HCT116 (cell line): Measurements from ENCODE around the gene PAX2. TPM values are rescaled to one million over a fixed set of nuclear protein-coding genes. Genes with fewer than 3 reads are reported as not detected.

Experiments
- ATAC-seq: fragments of 200-7000 bp; cut with Tn5 transposase; 2 replicates; pipeline ENCODE4 v1.9.1; 2020; ENCODE audit warnings: mild to moderate bottlenecking, moderate library complexity
- BruUV-seq: library from RNA; stranded (reverse); fragments of 400-500 nt; replicated peaks from 2 replicates; lab custom pipeline; 2021; lab: Mats Ljungman, UMichigan
- CTCF ChIA-PET: fragments of 300-600 bp; sonication (Branson Sonifier 250); formaldehyde crosslinking; loops from one replicate; lab custom pipeline; 2021; ENCODE audit warnings: antibody characterized with exemption; lab: Charles Lee
- POLR2A ChIA-PET: fragments of 300-600, 350-600 bp; sonication (Branson Sonifier 250); formaldehyde crosslinking; loops from one replicate; lab custom pipeline; 2021; ENCODE audit warnings: antibody characterized with exemption; lab: Charles Lee
- RAD21 ChIA-PET, 2 experiments: fragments of 300-600 bp; sonication (Branson Sonifier 250); formaldehyde crosslinking; loops; one replicate each; lab custom pipeline; 2023; ENCODE audit warnings: low total read pairs in 2 of 2; ENCODE audit not compliant: uncharacterized antibody in 2 of 2, unreplicated experiment in 2 of 2, low non-redundant PET in 1 of 2; lab: Charles Lee
- DNase-seq: peaks from one replicate; pipeline ENCODE4 v3.0.0-alpha.2; 2010; ENCODE audit warnings: low read depth, low spot score
- H2AFZ ChIP-seq: fragments of 200-600 bp; shearing (Covaris generic), sonication (generic); 2 replicates; pipeline ENCODE4 v1.6.1; 2017; ENCODE audit warnings: low read depth, mixed run types, mixed read lengths, antibody characterized with exemption, low read length; ENCODE audit not compliant: poor library complexity, severe bottlenecking
- H3K27ac ChIP-seq: 2 replicates; pipeline ENCODE4 v1.5.1; 2012; ENCODE audit warnings: low read depth, low read length
- H3K27me3 ChIP-seq: fragments of 200-600 bp; sonication (generic); 2 replicates; pipeline ENCODE4 v1.6.1; 2016; ENCODE audit warnings: mixed run types, low read length, mixed read lengths; ENCODE audit not compliant: insufficient read depth
- H3K36me3 ChIP-seq, 2 experiments: fragments of 200-500 bp in 1 of 2; fragments of 200-600 bp in 1 of 2; sonication (Bioruptor generic) in 1 of 2; sonication (generic) in 1 of 2; 2 replicates each; pipeline versions ENCODE4 v1.5.1 to v1.6.1; 2014 to 2016; ENCODE audit warnings: low read length in 2 of 2, inconsistent platforms in 1 of 2, mixed read lengths in 1 of 2, mixed run types in 1 of 2; ENCODE audit not compliant: insufficient read depth in 2 of 2, control insufficient read depth in 1 of 2
- H3K4me1 ChIP-seq, 2 experiments: fragments of 200-600 bp in 1 of 2; sonication (generic) in 1 of 2; 2 replicates each; pipeline versions ENCODE4 v1.5.1 to v1.6.1; 2012 to 2017; ENCODE audit warnings: low read length in 2 of 2, inconsistent platforms in 1 of 2, mild to moderate bottlenecking in 1 of 2, mixed read lengths in 1 of 2, mixed run types in 1 of 2, moderate library complexity in 1 of 2; ENCODE audit not compliant: insufficient read depth in 2 of 2, control insufficient read depth in 1 of 2
- H3K4me2 ChIP-seq: fragments of 200-600 bp; sonication (generic); 2 replicates; pipeline ENCODE4 v1.6.1; 2017; ENCODE audit warnings: mixed run types, low read length, mixed read lengths
- H3K4me3 ChIP-seq, 2 experiments: fragments of 200-600 bp in 1 of 2; sonication (generic) in 1 of 2; replicated peaks in 1 of 2; 2 replicates each; pipeline ENCODE4 v1.5.1; 2011 to 2016; ENCODE audit warnings: low read length in 2 of 2, control low read depth in 1 of 2, low read depth in 1 of 2, mild to moderate bottlenecking in 1 of 2, mixed read lengths in 1 of 2, mixed run types in 1 of 2
- H3K79me2 ChIP-seq: fragments of 200-600 bp; sonication (generic); 2 replicates; pipeline ENCODE4 v1.6.1; 2017; ENCODE audit warnings: mild to moderate bottlenecking, mixed run types, low read length, moderate library complexity, mixed read lengths; ENCODE audit not compliant: insufficient read depth
- H3K9ac ChIP-seq: fragments of 200-600 bp; sonication (generic); 2 replicates; pipeline ENCODE4 v1.6.1; 2016; ENCODE audit warnings: low read length, mixed read lengths
- H3K9me2 ChIP-seq: fragments of 200-600 bp; sonication (generic), shearing (Covaris generic); 2 replicates; pipeline ENCODE4 v1.6.1; 2017; ENCODE audit warnings: mixed run types, mild to moderate bottlenecking, moderate library complexity; ENCODE audit not compliant: insufficient read depth
- H3K9me3 ChIP-seq, 2 experiments: fragments of 200-500 bp in 1 of 2; fragments of 200-600 bp in 1 of 2; sonication (Bioruptor generic) in 1 of 2; sonication (generic) in 1 of 2; 2 replicates each; pipeline ENCODE4 v1.6.1; 2014 to 2017; ENCODE audit warnings: low read length in 2 of 2, mixed read lengths in 2 of 2, inconsistent platforms in 1 of 2, low read depth in 1 of 2, mild to moderate bottlenecking in 1 of 2, mixed run types in 1 of 2, moderate library complexity in 1 of 2; ENCODE audit not compliant: control insufficient read depth in 1 of 2, insufficient read depth in 1 of 2
- H4K20me1 ChIP-seq: fragments of 200-600 bp; sonication (generic), shearing (Covaris generic); 2 replicates; pipeline ENCODE4 v1.6.1; 2017; ENCODE audit warnings: mixed run types, mild to moderate bottlenecking, moderate library complexity; ENCODE audit not compliant: insufficient read depth
- JUND ChIP-seq: IDR thresholded peaks from 2 replicates; pipeline ENCODE4 v1.6.1; 2012
- POLR2A ChIP-seq: IDR thresholded peaks from 2 replicates; pipeline ENCODE4 v1.7.0; 2011; ENCODE audit warnings: borderline replicate concordance; ENCODE audit not compliant: insufficient read depth, insufficient read length; ENCODE audit errors: extremely low read depth
- SRF ChIP-seq: IDR thresholded peaks from 2 replicates; pipeline ENCODE4 v1.6.1; 2012; ENCODE audit warnings: low read depth
- ZFX ChIP-seq: fragments of 450-650 bp; IDR thresholded peaks from 2 replicates; pipeline ENCODE4 v1.6.1; 2017
- intact Hi-C: fragments of 100-400 bp; cut with micrococcal nuclease; formaldehyde crosslinking; loops from 2 replicates; pipeline ENCODE4 v1.10.0; 2022
- total RNA-seq: library from RNA; stranded (reverse); gene quantifications from one replicate; pipeline ENCODE4 v1.2.1, GENCODE V29; 2021; ENCODE audit not compliant: unreplicated experiment
- TF ChIP-seq, protein P1 (sequence below): IDR thresholded peaks from 2 replicates; pipeline ENCODE4 v1.6.1; 2012
- TF ChIP-seq, protein P2 (sequence below): IDR thresholded peaks from 2 replicates; pipeline ENCODE4 v1.6.1; 2012; ENCODE audit warnings: low read depth
- TF ChIP-seq, protein P3 (sequence below), 3 experiments: fragments of 200-600 bp in 1 of 3; sonication (generic) in 1 of 3; IDR thresholded peaks in 2 of 3; conservative IDR thresholded peaks in 1 of 3; 2 replicates each; pipeline ENCODE4 v1.5.1; 2012 to 2017; ENCODE audit warnings: low read depth in 2 of 3, low read length in 2 of 3, antibody characterized with exemption in 1 of 3, borderline replicate concordance in 1 of 3, control low read depth in 1 of 3, mild to moderate bottlenecking in 1 of 3, mixed read lengths in 1 of 3, mixed run types in 1 of 3, moderate library complexity in 1 of 3; ENCODE audit not compliant: insufficient read depth in 1 of 3
- TF ChIP-seq, protein P4 (sequence below): IDR thresholded peaks from 2 replicates; pipeline ENCODE4 v1.6.1; 2011; ENCODE audit warnings: mild to moderate bottlenecking, low read length, moderate library complexity; ENCODE audit not compliant: insufficient replicate concordance; ENCODE audit errors: extremely low read depth

The PAX2 gene
- total RNA-seq, 1 experiment from 2014 or later = 5.0 TPM

DNA sequence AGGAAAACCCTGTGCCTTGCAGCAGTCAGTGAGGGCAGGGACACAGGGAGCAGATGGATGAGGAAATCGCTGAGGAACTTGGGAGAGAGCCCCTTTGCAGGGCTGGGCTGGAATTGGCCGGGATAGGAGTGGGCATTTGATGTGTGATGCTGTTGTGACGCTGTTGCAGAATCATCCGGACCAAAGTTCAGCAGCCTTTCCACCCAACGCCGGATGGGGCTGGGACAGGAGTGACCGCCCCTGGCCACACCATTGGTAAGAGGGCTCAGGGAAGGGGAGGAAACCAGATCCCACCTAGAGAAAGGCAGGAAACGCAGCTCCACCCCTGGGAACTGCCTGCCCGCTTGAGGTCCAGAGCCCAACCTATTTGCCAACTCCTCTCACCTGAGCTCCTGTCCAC lies 33.9 kb downstream of the PAX2 start:
- Histone ChIP-seq H2AFZ (no peak overlapping the region), H3K9me2 (no peaks in the 10 kb centered on the region), H3K79me2 (no peaks in the 10 kb centered on the region), H4K20me1 (no peaks in the 10 kb centered on the region), H3K4me2 (no peak overlapping the region), H3K27me3 (peaks cover 11% of the 10 kb centered on the region; the same call in 1 of the 2 replicates), H3K27ac (no peak overlapping the region), H3K9ac (no peak overlapping the region), H3K4me3 (no peak overlapping the region), H3K36me3 (no peaks in the 10 kb centered on the region), H3K9me3 (no peaks in the 10 kb centered on the region), H3K4me1 (peaks cover 3 to 9% of the 10 kb centered on the region in 2 experiments; a peak in 3 of 4 replicates)
- DNase-seq = no peak
- ChIA-PET CTCF (no interaction called here), RAD21 (no interaction called here), POLR2A (no interaction called here)
- no TSS peak for BruUV-seq
- intact Hi-C loops = no loop called here
- TF ChIP-seq, protein P1, sequence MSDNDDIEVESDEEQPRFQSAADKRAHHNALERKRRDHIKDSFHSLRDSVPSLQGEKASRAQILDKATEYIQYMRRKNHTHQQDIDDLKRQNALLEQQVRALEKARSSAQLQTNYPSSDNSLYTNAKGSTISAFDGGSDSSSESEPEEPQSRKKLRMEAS = no peak
- TF ChIP-seq POLR2A = no peak
- TF ChIP-seq SRF = no peak
- TF ChIP-seq, protein P2, sequence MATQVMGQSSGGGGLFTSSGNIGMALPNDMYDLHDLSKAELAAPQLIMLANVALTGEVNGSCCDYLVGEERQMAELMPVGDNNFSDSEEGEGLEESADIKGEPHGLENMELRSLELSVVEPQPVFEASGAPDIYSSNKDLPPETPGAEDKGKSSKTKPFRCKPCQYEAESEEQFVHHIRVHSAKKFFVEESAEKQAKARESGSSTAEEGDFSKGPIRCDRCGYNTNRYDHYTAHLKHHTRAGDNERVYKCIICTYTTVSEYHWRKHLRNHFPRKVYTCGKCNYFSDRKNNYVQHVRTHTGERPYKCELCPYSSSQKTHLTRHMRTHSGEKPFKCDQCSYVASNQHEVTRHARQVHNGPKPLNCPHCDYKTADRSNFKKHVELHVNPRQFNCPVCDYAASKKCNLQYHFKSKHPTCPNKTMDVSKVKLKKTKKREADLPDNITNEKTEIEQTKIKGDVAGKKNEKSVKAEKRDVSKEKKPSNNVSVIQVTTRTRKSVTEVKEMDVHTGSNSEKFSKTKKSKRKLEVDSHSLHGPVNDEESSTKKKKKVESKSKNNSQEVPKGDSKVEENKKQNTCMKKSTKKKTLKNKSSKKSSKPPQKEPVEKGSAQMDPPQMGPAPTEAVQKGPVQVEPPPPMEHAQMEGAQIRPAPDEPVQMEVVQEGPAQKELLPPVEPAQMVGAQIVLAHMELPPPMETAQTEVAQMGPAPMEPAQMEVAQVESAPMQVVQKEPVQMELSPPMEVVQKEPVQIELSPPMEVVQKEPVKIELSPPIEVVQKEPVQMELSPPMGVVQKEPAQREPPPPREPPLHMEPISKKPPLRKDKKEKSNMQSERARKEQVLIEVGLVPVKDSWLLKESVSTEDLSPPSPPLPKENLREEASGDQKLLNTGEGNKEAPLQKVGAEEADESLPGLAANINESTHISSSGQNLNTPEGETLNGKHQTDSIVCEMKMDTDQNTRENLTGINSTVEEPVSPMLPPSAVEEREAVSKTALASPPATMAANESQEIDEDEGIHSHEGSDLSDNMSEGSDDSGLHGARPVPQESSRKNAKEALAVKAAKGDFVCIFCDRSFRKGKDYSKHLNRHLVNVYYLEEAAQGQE = no peak
- TF ChIP-seq, protein P3, sequence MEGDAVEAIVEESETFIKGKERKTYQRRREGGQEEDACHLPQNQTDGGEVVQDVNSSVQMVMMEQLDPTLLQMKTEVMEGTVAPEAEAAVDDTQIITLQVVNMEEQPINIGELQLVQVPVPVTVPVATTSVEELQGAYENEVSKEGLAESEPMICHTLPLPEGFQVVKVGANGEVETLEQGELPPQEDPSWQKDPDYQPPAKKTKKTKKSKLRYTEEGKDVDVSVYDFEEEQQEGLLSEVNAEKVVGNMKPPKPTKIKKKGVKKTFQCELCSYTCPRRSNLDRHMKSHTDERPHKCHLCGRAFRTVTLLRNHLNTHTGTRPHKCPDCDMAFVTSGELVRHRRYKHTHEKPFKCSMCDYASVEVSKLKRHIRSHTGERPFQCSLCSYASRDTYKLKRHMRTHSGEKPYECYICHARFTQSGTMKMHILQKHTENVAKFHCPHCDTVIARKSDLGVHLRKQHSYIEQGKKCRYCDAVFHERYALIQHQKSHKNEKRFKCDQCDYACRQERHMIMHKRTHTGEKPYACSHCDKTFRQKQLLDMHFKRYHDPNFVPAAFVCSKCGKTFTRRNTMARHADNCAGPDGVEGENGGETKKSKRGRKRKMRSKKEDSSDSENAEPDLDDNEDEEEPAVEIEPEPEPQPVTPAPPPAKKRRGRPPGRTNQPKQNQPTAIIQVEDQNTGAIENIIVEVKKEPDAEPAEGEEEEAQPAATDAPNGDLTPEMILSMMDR (IDR thresholded peaks at IDR 0.05 in 2 of 3, conservative IDR thresholded peaks at IDR 0.05 in 1 of 3; ENCODE audit: borderline replicate concordance in 1 of 3, insufficient read depth in 1 of 3, low read depth in 2 of 3, low read length in 2 of 3) = no peak
- TF ChIP-seq, protein P4, sequence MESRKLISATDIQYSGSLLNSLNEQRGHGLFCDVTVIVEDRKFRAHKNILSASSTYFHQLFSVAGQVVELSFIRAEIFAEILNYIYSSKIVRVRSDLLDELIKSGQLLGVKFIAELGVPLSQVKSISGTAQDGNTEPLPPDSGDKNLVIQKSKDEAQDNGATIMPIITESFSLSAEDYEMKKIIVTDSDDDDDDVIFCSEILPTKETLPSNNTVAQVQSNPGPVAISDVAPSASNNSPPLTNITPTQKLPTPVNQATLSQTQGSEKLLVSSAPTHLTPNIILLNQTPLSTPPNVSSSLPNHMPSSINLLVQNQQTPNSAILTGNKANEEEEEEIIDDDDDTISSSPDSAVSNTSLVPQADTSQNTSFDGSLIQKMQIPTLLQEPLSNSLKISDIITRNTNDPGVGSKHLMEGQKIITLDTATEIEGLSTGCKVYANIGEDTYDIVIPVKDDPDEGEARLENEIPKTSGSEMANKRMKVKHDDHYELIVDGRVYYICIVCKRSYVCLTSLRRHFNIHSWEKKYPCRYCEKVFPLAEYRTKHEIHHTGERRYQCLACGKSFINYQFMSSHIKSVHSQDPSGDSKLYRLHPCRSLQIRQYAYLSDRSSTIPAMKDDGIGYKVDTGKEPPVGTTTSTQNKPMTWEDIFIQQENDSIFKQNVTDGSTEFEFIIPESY = no peak
- TF ChIP-seq JUND = no peak
- no peak for TF ChIP-seq ZFX
- no peak for ATAC-seq
